DND-41 (cell line): ENCODE data around the gene LAMA2.

Source experiments
- ATAC-seq: fragments of 200-7000 bp; cut with Tn5 transposase; 3 replicates; pipeline ENCODE4 v1.9.1; 2021; ENCODE audit warnings: low read depth; ENCODE audit not compliant: insufficient read depth
- DNase-seq: peaks from one replicate; pipeline ENCODE4 v3.0.0-alpha.2; 2020
- H2AFZ ChIP-seq: 2 replicates; pipeline ENCODE4 v1.6.0; 2012; ENCODE audit warnings: low read depth, low read length
- H3K27ac ChIP-seq: 2 replicates; pipeline ENCODE4 v1.5.1; 2012; ENCODE audit warnings: low read length, inconsistent platforms
- H3K27me3 ChIP-seq: fragments of 200-600 bp; sonication (generic); 2 replicates; pipeline ENCODE4 v1.6.0; 2012; ENCODE audit warnings: low read length, mild to moderate bottlenecking, inconsistent platforms; ENCODE audit not compliant: insufficient read depth, poor library complexity
- H3K36me3 ChIP-seq: 2 replicates; pipeline ENCODE4 v1.5.1; 2012; ENCODE audit warnings: low read length, inconsistent platforms; ENCODE audit not compliant: insufficient read depth
- H3K4me1 ChIP-seq: 2 replicates; pipeline ENCODE4 v1.5.1; 2012; ENCODE audit warnings: mild to moderate bottlenecking, low read length; ENCODE audit not compliant: insufficient read depth
- H3K4me2 ChIP-seq: 2 replicates; pipeline ENCODE4 v1.6.0; 2012; ENCODE audit warnings: mild to moderate bottlenecking, moderate library complexity, low read length, inconsistent platforms; ENCODE audit not compliant: insufficient read depth
- H3K4me3 ChIP-seq, 2 experiments: fragments of 200-600 bp in 1 of 2; shearing (Covaris generic) in 1 of 2; 2 replicates each; pipeline ENCODE4 v1.5.1; 2012 to 2016; ENCODE audit warnings: inconsistent platforms in 2 of 2, low read length in 2 of 2, mild to moderate bottlenecking in 2 of 2, low read depth in 1 of 2, moderate library complexity in 1 of 2
- H3K79me2 ChIP-seq: 2 replicates; pipeline ENCODE4 v1.6.0; 2012; ENCODE audit warnings: low read length, inconsistent platforms; ENCODE audit not compliant: insufficient read depth
- H3K9ac ChIP-seq: 2 replicates; pipeline ENCODE4 v1.6.0; 2012; ENCODE audit warnings: low read depth, mild to moderate bottlenecking, inconsistent platforms, low read length, moderate library complexity
- H3K9me3 ChIP-seq: 2 replicates; pipeline ENCODE4 v1.5.1; 2012; ENCODE audit warnings: low read length, moderate library complexity, mild to moderate bottlenecking, inconsistent platforms; ENCODE audit not compliant: insufficient read depth, severe bottlenecking
- H4K20me1 ChIP-seq: 2 replicates; pipeline ENCODE4 v1.6.0; 2012; ENCODE audit warnings: low read length; ENCODE audit not compliant: insufficient read depth
- EZH2 ChIP-seq: IDR thresholded peaks from 3 replicates; pipeline ENCODE4 v1.6.1; 2012; ENCODE audit warnings: borderline replicate concordance, low read depth, mild to moderate bottlenecking, moderate library complexity, low read length, inconsistent platforms; ENCODE audit not compliant: severe bottlenecking
- TF ChIP-seq, protein P1 (sequence below): IDR thresholded peaks from 2 replicates; pipeline ENCODE4 v1.5.1; 2012; ENCODE audit warnings: borderline replicate concordance, low read length, moderate library complexity, mild to moderate bottlenecking; ENCODE audit not compliant: poor library complexity, severe bottlenecking; ENCODE audit errors: extremely low read depth

LAMA2 gene

DNA sequence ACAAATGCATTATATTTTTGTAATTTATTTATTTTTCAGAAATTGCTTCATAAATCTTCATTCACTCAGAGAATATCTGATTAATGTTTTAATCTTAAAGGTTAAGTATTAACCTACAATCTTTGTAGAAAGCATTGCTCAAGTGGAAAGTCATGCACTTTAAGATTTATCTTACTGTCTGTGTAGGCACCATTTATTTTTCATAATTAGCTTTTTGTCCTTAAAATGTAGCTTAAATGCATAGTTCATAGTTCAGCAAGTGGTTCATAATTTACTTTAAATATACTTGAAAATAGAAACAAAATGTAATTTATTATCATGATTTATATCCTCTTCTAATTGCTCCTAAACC lies 397.3 kb downstream of the LAMA2 start:
- H3K4me1 ChIP-seq: no peaks in the 10 kb centered on the region
- no peak for TF ChIP-seq EZH2
- TF ChIP-seq, protein P1, sequence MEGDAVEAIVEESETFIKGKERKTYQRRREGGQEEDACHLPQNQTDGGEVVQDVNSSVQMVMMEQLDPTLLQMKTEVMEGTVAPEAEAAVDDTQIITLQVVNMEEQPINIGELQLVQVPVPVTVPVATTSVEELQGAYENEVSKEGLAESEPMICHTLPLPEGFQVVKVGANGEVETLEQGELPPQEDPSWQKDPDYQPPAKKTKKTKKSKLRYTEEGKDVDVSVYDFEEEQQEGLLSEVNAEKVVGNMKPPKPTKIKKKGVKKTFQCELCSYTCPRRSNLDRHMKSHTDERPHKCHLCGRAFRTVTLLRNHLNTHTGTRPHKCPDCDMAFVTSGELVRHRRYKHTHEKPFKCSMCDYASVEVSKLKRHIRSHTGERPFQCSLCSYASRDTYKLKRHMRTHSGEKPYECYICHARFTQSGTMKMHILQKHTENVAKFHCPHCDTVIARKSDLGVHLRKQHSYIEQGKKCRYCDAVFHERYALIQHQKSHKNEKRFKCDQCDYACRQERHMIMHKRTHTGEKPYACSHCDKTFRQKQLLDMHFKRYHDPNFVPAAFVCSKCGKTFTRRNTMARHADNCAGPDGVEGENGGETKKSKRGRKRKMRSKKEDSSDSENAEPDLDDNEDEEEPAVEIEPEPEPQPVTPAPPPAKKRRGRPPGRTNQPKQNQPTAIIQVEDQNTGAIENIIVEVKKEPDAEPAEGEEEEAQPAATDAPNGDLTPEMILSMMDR: no peak
- no peaks in the 10 kb centered on the region for H3K9me3 ChIP-seq
- H3K4me3 ChIP-seq: no peak overlapping the region
- H3K36me3 ChIP-seq: no peaks in the 10 kb centered on the region
- peaks cover 13% of the 10 kb centered on the region for H3K27me3 ChIP-seq
- ATAC-seq (no peak), DNase-seq (no peak)
- H4K20me1 ChIP-seq: no peaks in the 10 kb centered on the region
- H3K4me2 ChIP-seq: no peak overlapping the region
- H3K9ac ChIP-seq: no peak overlapping the region
- no peaks in the 10 kb centered on the region for H3K79me2 ChIP-seq
- H2AFZ ChIP-seq: no peak overlapping the region
- no peak overlapping the region for H3K27ac ChIP-seq

DNA sequence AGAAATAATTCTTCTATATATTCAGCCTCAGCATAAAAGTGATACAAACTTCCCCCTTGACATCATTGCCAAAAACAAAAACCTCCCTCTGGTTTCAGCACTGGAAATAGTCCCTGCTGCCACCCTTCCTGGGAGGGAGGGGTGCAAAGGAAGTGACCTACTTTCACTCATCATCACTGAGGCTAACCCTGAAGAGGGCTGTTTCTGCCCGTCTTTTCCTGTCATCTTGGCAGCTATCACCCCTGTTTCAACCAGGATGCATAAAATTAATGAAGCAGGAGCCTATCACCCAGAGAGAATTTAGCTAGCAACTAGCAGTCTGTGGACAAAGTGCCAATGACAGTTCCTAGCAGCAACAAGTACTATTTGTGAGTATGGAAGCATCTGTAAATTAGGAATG lies 397.8 kb downstream of the LAMA2 start:
- Histone ChIP-seq H4K20me1 (no peaks in the 10 kb centered on the region), H3K4me3 (no peak overlapping the region), H3K27me3 (peaks cover 13% of the 10 kb centered on the region), H3K9ac (no peak overlapping the region), H3K4me1 (no peaks in the 10 kb centered on the region), H3K36me3 (no peaks in the 10 kb centered on the region), H3K27ac (no peak overlapping the region), H2AFZ (no peak overlapping the region), H3K4me2 (no peak overlapping the region), H3K79me2 (no peaks in the 10 kb centered on the region), H3K9me3 (no peaks in the 10 kb centered on the region)
- TF ChIP-seq EZH2: no peak
- TF ChIP-seq, protein P1: no peak
- DNase-seq (peak; percentile 10), ATAC-seq (peak; percentile 80)

DNA sequence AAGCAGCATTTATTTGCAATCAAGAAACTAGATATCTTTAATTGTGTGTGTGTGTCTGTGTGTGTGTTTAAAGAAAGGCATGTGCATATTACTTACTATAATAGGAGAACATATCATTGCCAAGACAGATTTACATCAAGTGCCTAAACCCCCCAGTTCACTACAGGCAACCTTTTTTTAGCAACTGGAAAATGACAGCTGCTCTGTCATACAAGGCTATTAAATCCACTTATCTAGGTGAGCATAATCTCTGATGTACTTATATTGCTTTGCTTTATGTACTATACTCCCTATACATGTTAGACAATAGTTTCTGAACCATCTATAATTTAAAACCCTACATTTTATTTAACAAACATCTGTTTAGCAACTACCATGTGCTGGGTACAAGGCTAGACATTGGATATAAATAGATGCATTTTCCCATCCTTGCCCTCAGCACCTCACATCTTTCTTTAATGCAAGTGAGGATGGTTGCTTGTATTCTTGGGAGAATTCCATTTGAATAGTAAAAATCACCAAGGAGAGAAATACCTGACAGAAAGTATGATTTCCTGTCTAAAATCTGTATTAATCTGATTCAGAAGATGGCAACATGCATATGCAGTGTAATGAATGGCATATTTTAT lies 398.3 kb downstream of the LAMA2 start:
- Histone ChIP-seq H3K79me2 (no peaks in the 10 kb centered on the region), H4K20me1 (no peaks in the 10 kb centered on the region), H3K4me3 (no peak overlapping the region), H3K9ac (no peak overlapping the region), H3K4me1 (no peaks in the 10 kb centered on the region), H3K27me3 (peaks cover 13% of the 10 kb centered on the region), H2AFZ (no peak overlapping the region), H3K27ac (no peak overlapping the region), H3K9me3 (no peaks in the 10 kb centered on the region), H3K4me2 (no peak overlapping the region), H3K36me3 (no peaks in the 10 kb centered on the region)
- TF ChIP-seq, protein P1: no peak
- no peak for TF ChIP-seq EZH2
- ATAC-seq (no peak), DNase-seq (no peak)
